Keratinocyte (primary cell): ENCODE results near the gene MEX3B. TPM values are rescaled to one million over a fixed set of nuclear protein-coding genes. Genes with fewer than 3 reads are reported as not detected.

ENCODE experiments used
- DNase-seq: peaks from one replicate; pipeline ENCODE4 v3.0.0-alpha.2; 2011; ENCODE audit warnings: low read depth, missing footprints, low spot score
- FAIRE-seq: peaks from 2 replicates; lab custom pipeline; 2011; peaks lifted over from hg19 to GRCh38; lab: Jason Lieb, UNC
- H2AFZ ChIP-seq: 2 replicates; pipeline ENCODE4 v1.6.0; 2012; ENCODE audit warnings: low read length, control low read depth, inconsistent platforms; ENCODE audit not compliant: control insufficient read depth
- H3K27ac ChIP-seq: 2 replicates; pipeline ENCODE4 v1.5.1; 2011; ENCODE audit warnings: low read length; ENCODE audit not compliant: control insufficient read depth, insufficient read depth
- H3K27me3 ChIP-seq: 3 replicates; pipeline ENCODE4 v1.6.0; 2011; ENCODE audit warnings: low read length; ENCODE audit not compliant: control insufficient read depth, insufficient read depth; ENCODE audit errors: extremely low read depth
- H3K36me3 ChIP-seq, 2 experiments: 2 replicates in 1 of 2; 3 replicates in 1 of 2; pipeline ENCODE4 v1.5.1; 2011; ENCODE audit warnings: low read length in 2 of 2, mild to moderate bottlenecking in 1 of 2; ENCODE audit not compliant: control insufficient read depth in 2 of 2, insufficient read depth in 2 of 2; ENCODE audit errors: extremely low read depth in 1 of 2
- H3K4me1 ChIP-seq: 3 replicates; pipeline ENCODE4 v1.5.1; 2011; ENCODE audit warnings: low read length; ENCODE audit not compliant: control insufficient read depth, insufficient read depth; ENCODE audit errors: extremely low read depth
- H3K4me2 ChIP-seq: 3 replicates; pipeline ENCODE4 v1.6.0; 2011; ENCODE audit warnings: low read depth, low read length; ENCODE audit not compliant: control insufficient read depth, insufficient read depth; ENCODE audit errors: extremely low read depth
- H3K4me3 ChIP-seq, 3 experiments: fragments of 200-600 bp in 1 of 3; sonication (generic) in 1 of 3; 2 replicates in 2 of 3; 3 replicates in 1 of 3; pipeline ENCODE4 v1.5.1; 2011 to 2016; ENCODE audit warnings: low read length in 3 of 3, mild to moderate bottlenecking in 3 of 3, control low read depth in 2 of 3, inconsistent platforms in 1 of 3, low read depth in 1 of 3, mixed read lengths in 1 of 3, mixed run types in 1 of 3, moderate library complexity in 1 of 3; ENCODE audit not compliant: control insufficient read depth in 2 of 3, insufficient read depth in 2 of 3; ENCODE audit errors: extremely low read depth in 1 of 3
- H3K79me2 ChIP-seq: 2 replicates; pipeline ENCODE4 v1.6.0; 2012; ENCODE audit warnings: low read length; ENCODE audit not compliant: control insufficient read depth, insufficient read depth
- H3K9ac ChIP-seq: 3 replicates; pipeline ENCODE4 v1.6.0; 2011; ENCODE audit warnings: low read length; ENCODE audit not compliant: control insufficient read depth, insufficient read depth; ENCODE audit errors: extremely low read depth
- H3K9me1 ChIP-seq: 3 replicates; pipeline ENCODE4 v1.6.0; 2011; ENCODE audit warnings: low read length; ENCODE audit not compliant: control insufficient read depth, insufficient read depth; ENCODE audit errors: extremely low read depth
- H3K9me3 ChIP-seq: 2 replicates; pipeline ENCODE4 v1.5.1; 2012; ENCODE audit warnings: low read depth, low read length; ENCODE audit not compliant: control insufficient read depth
- H4K20me1 ChIP-seq: 3 replicates; pipeline ENCODE4 v1.6.0; 2011; ENCODE audit warnings: low read length; ENCODE audit not compliant: control insufficient read depth, insufficient read depth; ENCODE audit errors: extremely low read depth
- CTCF ChIP-seq, 3 experiments: IDR thresholded peaks in 1 of 3; conservative IDR thresholded peaks in 1 of 3; optimal IDR thresholded peaks in 1 of 3; 2 replicates in 2 of 3; 3 replicates in 1 of 3; pipeline versions ENCODE3 to v1.5.1; 2011; ENCODE audit warnings: low read length in 3 of 3, mild to moderate bottlenecking in 3 of 3, moderate library complexity in 2 of 3, control low read depth in 1 of 3, inconsistent platforms in 1 of 3; ENCODE audit not compliant: insufficient read depth in 2 of 3; ENCODE audit errors: extremely low read depth in 1 of 3
- EZH2 ChIP-seq: IDR thresholded peaks from one replicate; pipeline ENCODE4 v1.6.1; 2012; ENCODE audit warnings: inconsistent platforms, mild to moderate bottlenecking, low read length, moderate library complexity
- dilution Hi-C: fragments of 300-500 bp; cut with MboI; formaldehyde crosslinking; loops from one replicate; pipeline ENCODE4 v1.7.0; 2020; ENCODE audit warnings: low sequenced_read_pairs; ENCODE audit not compliant: extremely low pct_ligation_motif_present
- polyA plus RNA-seq, 5 experiments: library from polyadenylated mRNA; depleted of rRNA in 3 of 5; stranded (reverse) in 3 of 5; stranded (forward) in 1 of 5; unstranded in 1 of 5; fragments of >200 nt; gene quantifications; 1 replicate in 1 of 5; 2 replicates in 3 of 5; 3 replicates in 1 of 5; pipeline versions ENCODE4 v1.2.1 to v1.2.3, GENCODE V29; 2011 to 2012; ENCODE audit warnings: missing spikeins in 2 of 5, low read depth in 1 of 5, low replicate concordance in 1 of 5

Gene MEX3B
- polyA plus RNA-seq, 1 donor (not counting 4 experiments of a cell fraction or from before 2014, with no cell fraction given): 0.16 TPM

GRCh38 chr15:82021992-82022391 is 23.8 kb downstream of the MEX3B start:
- Histone ChIP-seq H3K9me3 (no peaks in the 10 kb centered on the region), H3K4me1 (peaks cover 10% of the 10 kb centered on the region), H2AFZ (no peak overlapping the region), H3K4me3 (no peak overlapping the region), H3K36me3 (no peaks in the 10 kb centered on the region), H3K9ac (no peak overlapping the region), H3K9me1 (no peaks in the 10 kb centered on the region), H3K79me2 (no peaks in the 10 kb centered on the region), H3K27ac (no peak overlapping the region), H3K4me2 (peak overlapping the region; percentile 1), H4K20me1 (no peaks in the 10 kb centered on the region), H3K27me3 (peaks cover 8% of the 10 kb centered on the region)
- dilution Hi-C loops: no loop called here
- FAIRE-seq: no peak
- peak; percentile 13 for DNase-seq
- TF ChIP-seq CTCF (optimal IDR thresholded peaks at IDR 0.05 in 1 of 3, IDR thresholded peaks at IDR 0.05 in 1 of 3, conservative IDR thresholded peaks at IDR 0.05 in 1 of 3; ENCODE audit: extremely low read depth in 1 of 3, insufficient read depth in 2 of 3, low read length in 3 of 3) (no peak), EZH2 (no peak)

- no peak overlapping the region for H3K27ac ChIP-seq
- no peaks in the 10 kb centered on the region for H3K9me3 ChIP-seq
- H3K9me1 ChIP-seq: no peaks in the 10 kb centered on the region
- TF ChIP-seq EZH2: no peak
- no peak for TF ChIP-seq CTCF (optimal IDR thresholded peaks at IDR 0.05 in 1 of 3, IDR thresholded peaks at IDR 0.05 in 1 of 3, conservative IDR thresholded peaks at IDR 0.05 in 1 of 3; ENCODE audit: extremely low read depth in 1 of 3, insufficient read depth in 2 of 3, low read length in 3 of 3)
- dilution Hi-C loops: no loop called here
- no peaks in the 10 kb centered on the region for H3K79me2 ChIP-seq
- DNase-seq (no peak), FAIRE-seq (peak; percentile 23)
- H3K9ac ChIP-seq: no peak overlapping the region
- H3K4me1 ChIP-seq: peaks cover 10% of the 10 kb centered on the region
- no peak overlapping the region for H3K4me2 ChIP-seq
- H3K27me3 ChIP-seq: peaks cover 8% of the 10 kb centered on the region
- no peaks in the 10 kb centered on the region for H3K36me3 ChIP-seq
- no peaks in the 10 kb centered on the region for H4K20me1 ChIP-seq
- no peak overlapping the region for H2AFZ ChIP-seq
- no peak overlapping the region for H3K4me3 ChIP-seq
These were observed 25.0 kb downstream of the MEX3B start for GRCh38 chr15:82020625-82021394.
